Mucosa of rectum (tissue), 2 donors: ENCODE measurements around the gene DCAF8.

Experiments
- H3K27ac ChIP-seq, 2 donors: one replicate each; pipeline ENCODE4 v1.7.0; 2013; ENCODE audit warnings: inconsistent platforms in 2 of 2, low read depth in 2 of 2, low read length in 2 of 2
- H3K27me3 ChIP-seq, 2 donors: one replicate each; pipeline ENCODE4 v1.7.0; 2013; ENCODE audit warnings: low read length in 2 of 2; ENCODE audit not compliant: control insufficient read depth in 2 of 2, insufficient read depth in 2 of 2
- H3K36me3 ChIP-seq, 2 donors: one replicate each; pipeline ENCODE4 v1.7.0; 2013; ENCODE audit warnings: low read length in 2 of 2; ENCODE audit not compliant: control insufficient read depth in 2 of 2, insufficient read depth in 2 of 2
- H3K4me1 ChIP-seq, 2 donors: one replicate each; pipeline ENCODE4 v1.7.0; 2013; ENCODE audit warnings: low read length in 2 of 2, mild to moderate bottlenecking in 1 of 2; ENCODE audit not compliant: control insufficient read depth in 2 of 2, insufficient read depth in 2 of 2
- H3K4me3 ChIP-seq, 2 donors: one replicate each; pipeline ENCODE4 v1.7.0; 2013; ENCODE audit warnings: low read length in 2 of 2
- H3K9ac ChIP-seq, 2 donors: one replicate each; pipeline ENCODE4 v1.7.0; 2013; ENCODE audit warnings: low read length in 2 of 2, low read depth in 1 of 2, mild to moderate bottlenecking in 1 of 2
- H3K9me3 ChIP-seq, 2 donors: one replicate each; pipeline ENCODE4 v1.7.0; 2013; ENCODE audit warnings: low read length in 2 of 2; ENCODE audit not compliant: control insufficient read depth in 2 of 2
- donor health status: healthy.
- donor health status: Normal muscosa, but diverticular disease.

DCAF8 gene

DNA sequence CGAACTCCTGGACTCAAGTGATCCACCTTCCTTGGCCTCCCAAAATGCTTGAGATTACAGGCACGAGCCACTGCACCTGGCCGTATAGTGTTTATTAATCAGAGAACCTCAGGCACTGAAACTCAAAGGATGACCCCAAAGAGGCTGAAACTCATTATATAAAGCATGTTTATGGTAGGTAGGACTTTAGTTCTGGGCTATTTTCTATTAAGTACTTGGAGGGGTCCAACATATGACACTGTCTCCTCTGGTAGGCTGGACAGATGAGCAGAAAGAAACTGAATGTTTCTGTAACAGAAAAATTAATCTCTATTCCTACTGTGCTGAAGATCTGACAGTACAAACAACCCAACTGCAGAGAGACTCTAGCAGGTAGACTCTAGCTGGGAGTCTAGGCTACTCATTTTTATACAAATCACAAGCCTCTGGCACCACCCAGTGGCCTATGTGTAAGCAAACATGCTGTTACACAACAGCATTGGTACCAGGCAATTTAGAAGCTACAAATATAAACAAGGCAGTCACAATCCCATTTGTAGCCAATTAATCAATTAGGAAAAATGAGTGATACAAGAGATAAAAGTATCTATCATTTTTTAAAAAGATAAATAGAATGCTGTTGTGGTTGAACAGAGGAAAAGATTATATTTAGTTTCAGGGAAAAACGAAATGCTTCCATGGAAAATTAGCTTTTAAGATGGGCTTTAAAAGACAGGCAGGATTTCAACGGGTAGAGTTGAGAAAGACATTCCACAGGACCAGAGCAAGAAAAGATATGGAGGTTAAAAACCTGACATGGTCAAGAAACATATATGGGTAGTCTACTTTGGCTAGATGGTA, 10.4 kb downstream of the DCAF8 start:
- H3K4me1 ChIP-seq: no peaks in the 10 kb centered on the region
- peaks cover 0 to 7% of the 10 kb centered on the region in 2 donors for H3K36me3 ChIP-seq
- H3K4me3 ChIP-seq: no peak overlapping the region
- no peak overlapping the region for H3K9ac ChIP-seq
- no peaks in the 10 kb centered on the region for H3K27me3 ChIP-seq
- H3K9me3 ChIP-seq: no peaks in the 10 kb centered on the region
- H3K27ac ChIP-seq: no peak overlapping the region

DNA sequence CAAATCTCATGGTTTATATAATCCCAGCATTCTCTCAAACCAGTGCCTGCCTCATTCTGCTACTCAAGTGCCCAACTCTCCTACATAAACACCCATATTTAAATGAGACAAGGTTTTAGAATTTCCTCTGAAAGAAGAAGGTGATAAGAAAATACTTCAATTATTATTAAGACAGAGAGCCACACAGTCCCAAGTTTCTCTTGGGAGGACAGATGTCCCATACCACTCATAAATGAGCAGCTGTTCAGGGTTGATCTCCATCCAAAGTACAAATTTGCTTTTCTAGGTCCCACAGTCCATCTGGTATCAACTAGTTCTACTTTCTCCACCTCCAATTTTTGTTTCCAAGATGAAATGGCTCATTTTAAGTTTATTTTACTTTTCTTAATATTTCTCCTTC, 11.3 kb downstream of the DCAF8 start:
- Histone ChIP-seq H3K9ac (no peak overlapping the region), H3K4me1 (no peaks in the 10 kb centered on the region), H3K4me3 (no peak overlapping the region), H3K27me3 (no peaks in the 10 kb centered on the region), H3K36me3 (peaks cover 0 to 7% of the 10 kb centered on the region in 2 donors), H3K9me3 (no peaks in the 10 kb centered on the region), H3K27ac (no peak overlapping the region)

GRCh38 chr1:160247053-160247452, 15.3 kb downstream of the DCAF8 start:
- Histone ChIP-seq H3K4me1 (no peaks in the 10 kb centered on the region), H3K9me3 (no peaks in the 10 kb centered on the region), H3K9ac (no peak overlapping the region), H3K4me3 (no peak overlapping the region), H3K36me3 (peaks cover 5 to 21% of the 10 kb centered on the region in 2 donors), H3K27me3 (no peaks in the 10 kb centered on the region), H3K27ac (no peak overlapping the region)

DNA sequence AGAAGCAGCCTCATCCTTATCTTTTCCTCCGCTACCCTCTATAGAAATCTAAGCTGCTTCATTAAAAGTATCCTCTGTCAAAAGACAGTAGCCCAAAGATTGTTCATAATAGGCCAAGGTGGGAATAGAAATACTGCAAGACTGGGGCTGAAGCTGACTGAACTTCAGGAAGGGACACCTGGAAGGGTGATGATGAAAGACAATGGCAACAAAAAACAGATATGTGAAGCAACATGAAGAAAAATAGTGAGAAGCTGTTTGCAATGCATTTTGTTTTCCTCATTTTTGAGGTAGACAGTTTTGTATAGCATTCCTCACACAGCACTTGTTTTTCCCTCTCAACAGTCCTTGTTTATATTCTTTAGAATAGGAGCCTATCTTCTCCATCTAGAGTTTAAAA, 16.9 kb downstream of the DCAF8 start:
- Histone ChIP-seq H3K36me3 (peaks cover 5 to 22% of the 10 kb centered on the region in 2 donors), H3K9me3 (no peaks in the 10 kb centered on the region), H3K4me1 (no peaks in the 10 kb centered on the region), H3K9ac (no peak overlapping the region), H3K27ac (no peak overlapping the region), H3K4me3 (no peak overlapping the region), H3K27me3 (no peaks in the 10 kb centered on the region)

GRCh38 chr1:160244209-160244608, 18.1 kb downstream of the DCAF8 start:
- Histone ChIP-seq H3K9ac (no peak overlapping the region), H3K9me3 (no peaks in the 10 kb centered on the region), H3K4me1 (no peaks in the 10 kb centered on the region), H3K4me3 (no peak overlapping the region), H3K36me3 (peaks cover 15 to 32% of the 10 kb centered on the region in 2 donors), H3K27ac (no peak overlapping the region), H3K27me3 (no peaks in the 10 kb centered on the region)

GRCh38 chr1:160243767-160244166, 18.6 kb downstream of the DCAF8 start:
- no peaks in the 10 kb centered on the region for H3K4me1 ChIP-seq
- no peak overlapping the region for H3K9ac ChIP-seq

GRCh38 chr1:160239582-160240299, 22.6 kb downstream of the DCAF8 start:
- Histone ChIP-seq H3K4me1 (no peaks in the 10 kb centered on the region), H3K27ac (no peak overlapping the region), H3K4me3 (no peak overlapping the region), H3K9me3 (no peaks in the 10 kb centered on the region), H3K9ac (no peak overlapping the region), H3K36me3 (peaks cover 48 to 60% of the 10 kb centered on the region in 2 donors), H3K27me3 (no peaks in the 10 kb centered on the region)

More at GRCh38 chr1:160243767-160244166, 18.6 kb downstream of the DCAF8 start:
- Histone ChIP-seq H3K9me3 (no peaks in the 10 kb centered on the region), H3K27ac (no peak overlapping the region), H3K36me3 (peaks cover 19 to 36% of the 10 kb centered on the region in 2 donors), H3K4me3 (no peak overlapping the region), H3K27me3 (no peaks in the 10 kb centered on the region)

DNA sequence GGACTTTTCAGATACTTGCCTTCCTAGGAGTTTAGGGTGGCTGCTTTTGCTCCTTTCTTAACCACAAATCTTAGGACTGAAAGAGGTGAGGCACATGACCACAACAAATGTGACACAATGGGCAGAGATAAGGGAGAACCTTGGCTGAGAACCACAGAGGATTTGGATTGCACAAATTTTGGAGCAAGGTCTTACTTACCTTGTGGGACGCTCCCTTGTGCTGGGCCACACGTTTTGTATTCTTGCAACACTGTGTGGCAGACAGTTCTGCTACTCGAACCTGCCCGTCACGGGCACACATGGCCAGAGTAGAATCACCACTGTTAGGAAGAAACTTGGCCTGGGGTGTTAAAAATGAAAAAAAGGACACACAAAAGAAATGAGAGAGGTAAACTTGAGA, 23.9 kb downstream of the DCAF8 start:
- Histone ChIP-seq H3K9me3 (no peaks in the 10 kb centered on the region), H3K9ac (no peak overlapping the region), H3K4me1 (no peaks in the 10 kb centered on the region), H3K27me3 (no peaks in the 10 kb centered on the region), H3K36me3 (peaks cover 55 to 58% of the 10 kb centered on the region in 2 donors), H3K4me3 (no peak overlapping the region), H3K27ac (no peak overlapping the region)

GRCh38 chr1:160237558-160237957, 24.8 kb downstream of the DCAF8 start:
- Histone ChIP-seq H3K4me1 (no peaks in the 10 kb centered on the region), H3K4me3 (no peak overlapping the region), H3K27me3 (no peaks in the 10 kb centered on the region), H3K9me3 (no peaks in the 10 kb centered on the region), H3K36me3 (peaks cover 52 to 55% of the 10 kb centered on the region in 2 donors), H3K9ac (no peak overlapping the region), H3K27ac (no peak overlapping the region)

DNA sequence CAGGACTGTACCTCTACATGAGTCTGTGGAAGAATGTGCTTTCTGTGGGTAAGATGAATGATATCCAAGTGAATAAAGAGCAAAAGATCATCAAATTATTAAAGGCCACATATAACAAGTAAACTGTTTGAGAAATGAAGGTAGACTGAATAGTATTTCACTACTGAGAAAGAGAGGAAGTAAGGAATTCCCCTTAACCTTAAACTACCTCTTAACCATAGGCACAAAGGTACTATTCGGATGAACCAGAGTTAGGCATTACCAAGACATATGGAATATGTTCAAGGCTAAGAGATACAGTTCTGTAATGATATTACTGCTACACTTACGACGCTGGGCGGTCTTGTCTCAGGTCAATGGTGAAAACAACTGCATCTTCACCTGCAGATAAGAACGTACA, 25.5 kb downstream of the DCAF8 start:
- Histone ChIP-seq H3K4me1 (no peaks in the 10 kb centered on the region), H3K27ac (no peak overlapping the region), H3K9me3 (no peaks in the 10 kb centered on the region), H3K4me3 (no peak overlapping the region), H3K27me3 (no peaks in the 10 kb centered on the region), H3K9ac (no peak overlapping the region), H3K36me3 (peaks cover 53% of the 10 kb centered on the region in 2 donors)
